H9 (cell line): ENCODE data around the gene COA6. TPM values are rescaled to one million over a fixed set of nuclear protein-coding genes. Genes with fewer than 3 reads are reported as not detected.

Experiments
- DNase-seq: peaks from one replicate; pipeline ENCODE4 v3.0.0-alpha.2; 2017
- H2AFZ ChIP-seq: one replicate; pipeline ENCODE4 v1.6.1; 2013; ENCODE audit warnings: mild to moderate bottlenecking, low read length, control low read depth, moderate library complexity
- H2AK5ac ChIP-seq: 2 replicates; pipeline ENCODE4 v1.6.1; 2013; ENCODE audit warnings: low read length, control low read depth, mixed read lengths; ENCODE audit not compliant: insufficient read length
- H2BK120ac ChIP-seq: one replicate; pipeline ENCODE4 v1.6.1; 2013; ENCODE audit warnings: low read depth, mild to moderate bottlenecking, low read length, control low read depth, inconsistent platforms; ENCODE audit not compliant: poor library complexity, severe bottlenecking
- H2BK12ac ChIP-seq: 2 replicates; pipeline ENCODE4 v1.6.1; 2013; ENCODE audit warnings: low read length, control low read depth, mixed read lengths, low read depth; ENCODE audit not compliant: insufficient read length
- H2BK15ac ChIP-seq: 2 replicates; pipeline ENCODE4 v1.6.1; 2013; ENCODE audit warnings: low read depth, low read length, control low read depth
- H2BK20ac ChIP-seq: one replicate; pipeline ENCODE4 v1.6.1; 2013; ENCODE audit warnings: low read depth, mild to moderate bottlenecking, low read length, control low read depth, inconsistent platforms; ENCODE audit not compliant: poor library complexity, severe bottlenecking
- H2BK5ac ChIP-seq: 2 replicates; pipeline ENCODE4 v1.6.1; 2013; ENCODE audit warnings: low read length, control low read depth, mixed read lengths; ENCODE audit not compliant: insufficient read length
- H3K14ac ChIP-seq: 2 replicates; pipeline ENCODE4 v1.6.1; 2013; ENCODE audit warnings: low read length, control low read depth; ENCODE audit not compliant: insufficient read depth
- H3K18ac ChIP-seq: 2 replicates; pipeline ENCODE4 v1.6.1; 2013; ENCODE audit warnings: low read depth, mild to moderate bottlenecking, mixed read lengths, low read length, control low read depth; ENCODE audit not compliant: insufficient read length
- H3K23ac ChIP-seq: 2 replicates; pipeline ENCODE4 v1.6.1; 2013; ENCODE audit warnings: low read length, control low read depth, mixed read lengths, low read depth; ENCODE audit not compliant: insufficient read length
- H3K23me2 ChIP-seq: 2 replicates; pipeline ENCODE4 v1.6.1; 2013; ENCODE audit warnings: low read depth, mild to moderate bottlenecking, mixed read lengths, low read length, control low read depth; ENCODE audit not compliant: insufficient read length, poor library complexity, severe bottlenecking
- H3K27ac ChIP-seq: 2 replicates; pipeline ENCODE4 v1.5.1; 2013; ENCODE audit warnings: low read length, control low read depth, mixed read lengths, low read depth; ENCODE audit not compliant: insufficient read length
- H3K27me3 ChIP-seq: 2 replicates; pipeline ENCODE4 v1.6.1; 2013; ENCODE audit warnings: low read length, control low read depth, inconsistent platforms; ENCODE audit not compliant: insufficient read depth
- H3K4ac ChIP-seq: 2 replicates; pipeline ENCODE4 v1.6.1; 2013; ENCODE audit warnings: low read depth, mild to moderate bottlenecking, control low read depth, inconsistent platforms, low read length, moderate library complexity
- H3K4me1 ChIP-seq: 2 replicates; pipeline ENCODE4 v1.6.1; 2013; ENCODE audit warnings: low read length, control low read depth, inconsistent platforms; ENCODE audit not compliant: insufficient read depth
- H3K4me2 ChIP-seq: 2 replicates; pipeline ENCODE4 v1.6.1; 2013; ENCODE audit warnings: low read length, control low read depth, mixed read lengths; ENCODE audit not compliant: insufficient read length, insufficient read depth
- H3K56ac ChIP-seq: 2 replicates; pipeline ENCODE4 v1.6.1; 2013; ENCODE audit warnings: low read depth, mild to moderate bottlenecking, mixed read lengths, low read length, control low read depth; ENCODE audit not compliant: insufficient read length
- H3K79me1 ChIP-seq: 2 replicates; pipeline ENCODE4 v1.6.1; 2013; ENCODE audit warnings: low read depth, mild to moderate bottlenecking, moderate library complexity, low read length, control low read depth, inconsistent platforms; ENCODE audit not compliant: insufficient read depth, poor library complexity, severe bottlenecking
- H3K79me2 ChIP-seq: 2 replicates; pipeline ENCODE4 v1.6.1; 2013; ENCODE audit warnings: low read length, control low read depth, inconsistent platforms; ENCODE audit not compliant: insufficient read depth
- H3K9ac ChIP-seq: 2 replicates; pipeline ENCODE4 v1.6.1; 2013; ENCODE audit warnings: low read length, control low read depth, mixed read lengths; ENCODE audit not compliant: insufficient read length; ENCODE audit errors: extremely low read depth
- H3K9me3 ChIP-seq: one replicate; pipeline ENCODE4 v1.6.1; 2013; ENCODE audit warnings: low read depth, low read length, inconsistent platforms; ENCODE audit not compliant: control insufficient read depth
- H3T11ph ChIP-seq: one replicate; pipeline ENCODE4 v1.6.1; 2013; ENCODE audit warnings: mild to moderate bottlenecking, low read length, control low read depth, inconsistent platforms
- H4K20me1 ChIP-seq: one replicate; pipeline ENCODE4 v1.6.1; 2013; ENCODE audit not compliant: control insufficient read depth, insufficient read length, insufficient read depth
- H4K5ac ChIP-seq: 2 replicates; pipeline ENCODE4 v1.6.1; 2013; ENCODE audit warnings: low read depth, mild to moderate bottlenecking, mixed read lengths, low read length, control low read depth; ENCODE audit not compliant: insufficient read length
- H4K8ac ChIP-seq: replicated peaks from 2 replicates; pipeline ENCODE4 v1.6.1; 2013; ENCODE audit warnings: low read length, control low read depth, mixed read lengths, low read depth; ENCODE audit not compliant: insufficient read length
- H4K91ac ChIP-seq: 2 replicates; pipeline ENCODE4 v1.6.1; 2013; ENCODE audit warnings: low read depth, mild to moderate bottlenecking, moderate library complexity, mixed read lengths, low read length, control low read depth; ENCODE audit not compliant: insufficient read length
- H3K27ac Mint-ChIP-seq, 3 experiments: 2 replicates in 2 of 3; 3 replicates in 1 of 3; pipeline ENCODE4 v1.8.0; 2020 to 2021; ENCODE audit warnings: mixed read lengths in 3 of 3, mild to moderate bottlenecking in 1 of 3, moderate library complexity in 1 of 3
- H3K27me3 Mint-ChIP-seq: 2 replicates; pipeline ENCODE4 v1.8.0; 2021; ENCODE audit warnings: low read depth, mild to moderate bottlenecking, moderate library complexity, mixed read lengths
- H3K36me3 Mint-ChIP-seq, 3 experiments: 2 replicates in 2 of 3; 3 replicates in 1 of 3; pipeline ENCODE4 v1.8.0; 2020 to 2021; ENCODE audit warnings: low read depth in 3 of 3, mixed read lengths in 3 of 3; ENCODE audit not compliant: insufficient read depth in 1 of 3
- H3K4me1 Mint-ChIP-seq, 2 experiments: 2 replicates each; pipeline ENCODE4 v1.8.0; 2020; ENCODE audit warnings: mixed read lengths in 2 of 2
- H3K4me3 Mint-ChIP-seq, 2 experiments: 2 replicates in 1 of 2; 3 replicates in 1 of 2; pipeline ENCODE4 v1.8.0; 2020 to 2021; ENCODE audit warnings: mild to moderate bottlenecking in 2 of 2, mixed read lengths in 2 of 2, moderate library complexity in 1 of 2
- H3K9me3 Mint-ChIP-seq, 2 experiments: 2 replicates in 1 of 2; 3 replicates in 1 of 2; pipeline ENCODE4 v1.8.0; 2020; ENCODE audit warnings: mild to moderate bottlenecking in 2 of 2, mixed read lengths in 2 of 2, moderate library complexity in 1 of 2
- CTCF ChIP-seq: fragments of 200-600 bp; sonication (generic); conservative IDR thresholded peaks from 3 replicates; pipeline ENCODE4 v1.8.0; 2021; ENCODE audit warnings: antibody characterized with exemption, mild to moderate bottlenecking
- WGBS: extraction: QIAGEN DNeasy Blood & Tissue Kit; methylation state at CpG from one replicate; pipeline ENCODE4 v1.1.7; 2013; ENCODE audit warnings: missing lambda C conversion rate, low lambda C conversion rate, mixed read lengths; ENCODE audit not compliant: insufficient read length; ENCODE audit errors: extremely low coverage; 5-methylcytosine and 5-hydroxymethylcytosine counted together
- total RNA-seq: library from RNA; stranded (reverse); gene quantifications from 2 replicates; pipeline ENCODE4 v1.2.1, GENCODE V29; 2021

Gene COA6
- total RNA-seq, 1 experiment from 2014 or later, result 42.3 TPM

- no peak overlapping the region for H2BK15ac ChIP-seq
- H2AK5ac ChIP-seq, result no peak overlapping the region
- H3K4me1 ChIP-seq, result no peaks in the 10 kb centered on the region
- H2BK5ac ChIP-seq, result no peak overlapping the region
- no CpG with 5 or more reads among the region's 9 CpGs for WGBS
- H2AFZ ChIP-seq, result no peak overlapping the region
- Mint-ChIP-seq H3K4me3 (no peak overlapping the region), H3K27me3 (peaks cover 39% of the 10 kb centered on the region), H3K27ac (no peak overlapping the region), H3K9me3 (no peaks in the 10 kb centered on the region), H3K36me3 (no peaks in the 10 kb centered on the region), H3K4me1 (peaks cover 16 to 19% of the 10 kb centered on the region in 2 experiments)
- H3K23ac ChIP-seq, result no peak overlapping the region
- H3K79me2 ChIP-seq, result no peaks in the 10 kb centered on the region
- H3K14ac ChIP-seq, result no peak overlapping the region
- H3K9me3 ChIP-seq, result no peaks in the 10 kb centered on the region
- H3T11ph ChIP-seq, result no peak overlapping the region
- no peak for DNase-seq
- no peak overlapping the region for H3K9ac ChIP-seq
- no peak overlapping the region for H4K91ac ChIP-seq
- no peak overlapping the region for H4K8ac ChIP-seq
- no peaks in the 10 kb centered on the region for H3K23me2 ChIP-seq
- no peak overlapping the region for H3K27ac ChIP-seq
- H3K4me2 ChIP-seq, result no peak overlapping the region
- H3K79me1 ChIP-seq, result no peaks in the 10 kb centered on the region
- H2BK12ac ChIP-seq, result no peak overlapping the region
- no peak overlapping the region for H3K56ac ChIP-seq
- H2BK20ac ChIP-seq, result no peak overlapping the region
- no peaks in the 10 kb centered on the region for H4K20me1 ChIP-seq
- no peak overlapping the region for H4K5ac ChIP-seq
- H3K18ac ChIP-seq, result no peak overlapping the region
- H3K27me3 ChIP-seq, result no peaks in the 10 kb centered on the region
- H2BK120ac ChIP-seq, result no peak overlapping the region
- H3K4ac ChIP-seq, result no peak overlapping the region
- no peak for TF ChIP-seq CTCF
Measured at GRCh38 chr1:234327577-234328164, 45.6 kb upstream of the COA6 start.
